HG03060 (cell line): ENCODE results near the gene ADRM1.

Experiments used
- ATAC-seq: cut with Tn5 transposase; IDR thresholded peaks from one replicate; pipeline ENCODE4 v1.9.1; 2021; ENCODE audit warnings: low read depth, moderate number of reproducible peaks; ENCODE audit not compliant: unreplicated experiment

Gene ADRM1

GRCh38 chr20:62277253-62277652 lies 25.5 kb upstream of the ADRM1 start:
- ATAC-seq, result no peak

GRCh38 chr20:62280303-62280702 lies 22.5 kb upstream of the ADRM1 start:
- ATAC-seq, result no peak

GRCh38 chr20:62281161-62281933 lies 21.4 kb upstream of the ADRM1 start:
- no peak for ATAC-seq

GRCh38 chr20:62282103-62282502 lies 20.7 kb upstream of the ADRM1 start:
- ATAC-seq, result no peak

DNA sequence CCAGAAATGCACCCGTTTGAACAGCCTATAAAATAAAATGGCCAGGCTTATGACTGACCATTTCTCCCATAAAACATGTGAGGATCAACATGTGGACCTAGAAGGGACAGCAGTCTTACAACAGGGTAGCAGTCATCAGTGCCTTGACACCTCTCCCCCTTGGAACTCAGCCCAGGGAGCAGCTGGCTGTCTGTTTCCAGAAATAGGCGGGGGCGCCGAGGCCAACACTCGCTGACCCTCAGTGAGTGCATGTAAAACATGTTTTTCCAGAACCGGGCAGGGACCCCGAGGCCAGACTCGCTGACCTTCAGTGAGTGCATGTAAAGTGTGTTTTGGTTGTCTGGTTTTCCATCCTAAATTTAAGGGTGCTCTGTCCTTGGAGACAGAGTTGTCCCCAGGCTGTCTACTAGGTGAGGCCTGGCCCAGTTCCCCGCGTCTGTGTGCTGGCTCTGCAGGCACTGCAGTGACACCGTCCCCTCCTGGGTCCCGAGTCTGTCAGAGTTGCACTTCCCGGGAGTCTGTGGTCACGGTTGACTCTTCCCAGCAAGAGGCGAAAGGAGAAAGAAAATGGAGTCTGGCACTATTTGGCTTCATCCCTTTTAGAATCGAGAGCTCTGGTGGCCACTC lies 19.8 kb upstream of the ADRM1 start:
- ATAC-seq, result no peak

DNA sequence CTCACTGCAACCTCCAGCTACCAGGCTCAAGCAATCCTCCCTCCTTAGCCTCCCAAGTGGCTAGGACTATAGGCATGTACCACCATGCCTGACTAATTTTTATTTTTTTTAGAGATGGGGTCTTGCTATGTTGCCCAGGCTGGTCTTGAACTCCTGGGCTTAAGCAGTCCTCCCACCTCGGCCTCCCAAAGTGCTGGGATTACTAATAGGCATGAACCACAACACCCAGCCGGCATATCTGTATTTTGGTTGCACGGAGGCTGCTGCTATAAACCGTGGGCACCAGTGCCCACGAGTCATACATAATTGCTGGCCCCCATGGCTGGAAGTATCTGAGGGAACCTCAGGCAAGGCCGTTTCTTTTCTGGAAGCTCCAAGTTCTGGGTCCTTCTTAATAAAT lies 18.3 kb upstream of the ADRM1 start:
- ATAC-seq, result no peak

GRCh38 chr20:62285151-62285550 lies 17.6 kb upstream of the ADRM1 start:
- no peak for ATAC-seq

DNA sequence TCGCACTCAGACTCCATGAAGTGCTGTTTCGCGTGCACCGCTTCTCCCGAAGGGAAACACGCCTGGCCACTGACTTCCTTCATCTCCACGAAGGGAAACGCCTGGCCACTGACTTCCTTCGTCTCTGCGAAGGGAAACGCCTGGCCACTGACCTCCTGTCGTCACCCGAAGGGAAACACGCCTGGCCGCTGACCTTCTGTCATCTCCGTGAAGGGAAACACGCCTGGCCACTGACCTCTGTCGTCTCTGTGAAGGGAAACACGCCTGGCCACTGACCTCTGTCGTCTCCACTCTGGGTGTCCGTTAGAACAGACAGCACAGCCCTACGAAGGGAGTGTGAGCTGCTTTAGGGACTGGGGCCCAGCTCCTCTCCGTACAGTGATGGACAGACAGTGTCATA lies 17.1 kb upstream of the ADRM1 start:
- ATAC-seq, result no peak

- no peak for ATAC-seq
These were observed 16.2 kb upstream of the ADRM1 start for GRCh38 chr20:62286493-62287064.

DNA sequence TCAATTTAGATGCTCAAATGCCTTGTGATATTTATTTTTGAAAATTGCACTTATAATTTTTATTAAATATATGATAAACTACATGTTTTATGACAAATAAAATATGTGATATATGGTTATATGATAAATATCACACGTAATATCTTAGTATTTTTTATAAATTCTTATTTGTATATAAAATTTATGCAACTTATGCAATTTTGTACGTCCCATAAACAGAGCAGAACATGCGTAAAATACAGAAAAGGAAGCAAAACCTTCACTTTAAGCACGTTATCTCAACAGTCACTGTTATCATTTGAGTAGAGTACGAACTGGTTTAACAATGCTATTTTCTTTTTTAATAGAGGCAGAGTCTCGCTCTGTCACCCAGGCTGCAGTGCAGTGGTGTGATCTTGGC lies 15.7 kb upstream of the ADRM1 start:
- no peak for ATAC-seq

DNA sequence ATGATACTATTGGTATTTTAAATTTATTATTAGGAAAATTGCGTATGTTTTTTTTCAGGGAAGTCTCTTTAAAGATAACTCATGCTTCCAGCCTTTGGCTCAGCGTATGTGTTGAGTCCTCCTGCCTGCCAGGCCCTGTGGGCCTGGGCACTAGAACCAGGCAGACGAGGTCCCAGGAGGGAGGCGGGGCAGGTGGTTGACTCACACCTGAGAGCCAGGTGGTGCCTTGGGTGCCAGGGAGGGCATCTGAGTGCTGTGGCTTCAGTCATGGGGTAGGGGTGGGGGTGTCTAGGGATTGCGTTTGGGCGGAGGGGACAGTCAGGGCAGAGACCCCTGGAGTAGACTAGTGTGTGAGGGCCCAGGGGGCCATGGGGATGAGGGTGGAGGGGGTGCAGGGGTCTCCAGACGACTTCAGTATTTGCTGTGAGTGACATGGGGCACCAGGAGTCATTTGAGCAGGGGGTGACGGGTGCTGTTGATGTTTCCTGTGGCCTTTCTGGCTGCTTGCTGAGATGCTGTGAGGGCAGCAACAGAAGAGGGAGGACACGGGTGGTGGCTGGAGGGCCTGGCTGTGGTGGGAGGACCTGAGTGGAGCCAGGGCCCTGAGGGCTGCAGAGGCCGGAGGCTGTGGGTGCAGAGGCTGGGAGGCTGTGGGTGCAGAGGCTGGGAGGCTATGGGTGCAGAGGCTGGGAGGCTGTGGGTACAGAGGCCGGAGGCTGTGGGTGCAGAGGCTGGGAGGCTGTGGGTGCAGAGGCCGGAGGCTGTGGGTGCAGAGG lies 14.8 kb upstream of the ADRM1 start:
- no peak for ATAC-seq

GRCh38 chr20:62288535-62289105 lies 14.2 kb upstream of the ADRM1 start:
- ATAC-seq, result no peak

DNA sequence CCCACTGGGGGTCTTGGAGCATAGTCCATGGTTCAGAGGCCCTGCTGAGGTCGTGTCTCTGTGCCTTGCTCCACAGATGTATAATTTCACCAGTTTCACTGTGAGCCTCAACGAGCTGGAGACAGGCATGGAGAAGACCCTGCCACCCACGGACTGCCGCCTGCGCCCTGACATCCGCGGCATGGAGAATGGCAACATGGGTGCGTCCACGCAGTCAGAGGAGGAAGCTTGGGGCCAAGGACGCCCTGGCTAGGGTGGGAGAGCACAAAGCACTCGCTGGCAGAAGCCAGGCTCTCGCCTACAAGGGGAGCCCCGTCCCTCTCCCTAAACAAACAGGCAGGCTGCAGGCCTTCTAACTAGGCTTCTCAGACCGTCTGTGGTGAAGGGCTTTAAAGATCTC lies 13.7 kb upstream of the ADRM1 start:
- ATAC-seq, result no peak

DNA sequence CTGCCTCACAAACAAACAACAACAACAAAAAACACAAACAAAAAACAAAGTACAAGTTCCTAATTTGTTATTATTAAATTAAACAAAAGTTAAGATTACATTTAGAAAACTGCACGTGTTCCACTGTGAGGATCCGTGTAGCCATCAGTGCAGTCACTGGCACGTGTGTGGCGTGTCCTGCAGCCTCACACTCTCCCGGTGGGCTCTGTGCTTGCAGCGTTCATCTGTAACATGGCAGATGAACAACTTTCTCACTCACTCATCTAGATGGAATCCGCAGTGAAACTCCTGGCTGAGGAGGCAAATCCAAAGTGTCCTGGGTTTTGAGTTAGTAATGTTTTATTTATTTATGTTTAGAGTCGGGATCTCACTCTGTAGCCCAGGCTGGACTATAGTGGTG lies 12.9 kb upstream of the ADRM1 start:
- no peak for ATAC-seq

DNA sequence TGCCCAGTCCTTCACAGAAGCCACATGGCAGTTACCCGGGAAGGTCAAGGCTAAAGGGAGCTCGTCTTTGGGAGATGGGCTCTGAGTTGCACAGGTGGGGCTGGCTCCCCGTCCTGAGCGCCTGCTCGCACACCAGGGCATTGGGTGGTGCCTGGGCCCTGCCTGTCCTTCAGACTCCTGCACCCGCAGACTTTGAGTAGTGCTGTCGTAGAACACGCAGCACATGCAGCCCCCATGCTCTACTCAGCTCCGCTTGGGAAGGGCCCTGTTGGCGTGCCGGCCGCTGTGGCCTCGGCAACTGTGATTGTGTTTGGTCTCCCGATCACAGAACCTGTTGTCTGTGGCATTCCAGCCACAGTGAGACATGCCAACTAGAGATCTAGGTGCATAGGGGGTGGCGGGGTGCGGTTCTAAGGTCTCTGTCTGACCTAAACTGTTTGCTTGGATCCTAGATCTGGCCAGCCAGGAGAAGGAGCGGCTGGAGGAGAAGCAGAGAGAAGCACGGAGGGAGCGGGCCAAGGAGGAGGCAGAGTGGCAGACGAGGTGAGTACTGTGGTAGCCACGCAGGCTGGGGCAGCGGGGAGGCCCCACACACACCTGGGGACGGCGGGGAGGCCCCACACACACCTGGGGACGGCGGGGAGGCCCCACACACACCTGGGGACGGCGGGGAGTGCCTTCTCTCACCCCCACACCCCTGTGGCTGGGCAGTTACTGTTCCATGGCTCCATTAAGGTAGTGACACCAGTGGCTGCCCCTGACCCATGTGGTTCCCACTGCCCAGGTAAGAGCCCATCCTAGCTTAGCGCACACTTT lies 11.3 kb upstream of the ADRM1 start:
- ATAC-seq, result no peak

DNA sequence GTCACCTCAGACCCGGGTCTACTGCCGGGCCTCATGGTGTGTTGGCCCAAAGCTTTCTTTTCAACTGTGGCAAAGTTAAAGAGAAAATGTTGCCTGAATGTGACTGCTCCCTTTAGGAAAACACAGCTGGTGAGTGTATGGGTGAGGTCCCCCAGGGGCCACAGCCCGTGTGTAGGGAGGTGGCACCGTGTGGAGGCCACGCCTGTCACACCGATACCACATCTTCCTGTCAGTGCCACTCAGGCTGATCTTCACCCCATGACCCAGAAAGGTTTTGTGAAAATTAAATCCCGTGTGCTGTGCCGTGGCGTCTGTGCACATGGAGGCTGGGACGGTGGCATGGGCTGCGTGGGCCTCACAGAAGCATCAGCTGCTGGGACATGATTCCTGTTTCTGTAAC lies 10.7 kb upstream of the ADRM1 start:
- no peak for ATAC-seq

DNA sequence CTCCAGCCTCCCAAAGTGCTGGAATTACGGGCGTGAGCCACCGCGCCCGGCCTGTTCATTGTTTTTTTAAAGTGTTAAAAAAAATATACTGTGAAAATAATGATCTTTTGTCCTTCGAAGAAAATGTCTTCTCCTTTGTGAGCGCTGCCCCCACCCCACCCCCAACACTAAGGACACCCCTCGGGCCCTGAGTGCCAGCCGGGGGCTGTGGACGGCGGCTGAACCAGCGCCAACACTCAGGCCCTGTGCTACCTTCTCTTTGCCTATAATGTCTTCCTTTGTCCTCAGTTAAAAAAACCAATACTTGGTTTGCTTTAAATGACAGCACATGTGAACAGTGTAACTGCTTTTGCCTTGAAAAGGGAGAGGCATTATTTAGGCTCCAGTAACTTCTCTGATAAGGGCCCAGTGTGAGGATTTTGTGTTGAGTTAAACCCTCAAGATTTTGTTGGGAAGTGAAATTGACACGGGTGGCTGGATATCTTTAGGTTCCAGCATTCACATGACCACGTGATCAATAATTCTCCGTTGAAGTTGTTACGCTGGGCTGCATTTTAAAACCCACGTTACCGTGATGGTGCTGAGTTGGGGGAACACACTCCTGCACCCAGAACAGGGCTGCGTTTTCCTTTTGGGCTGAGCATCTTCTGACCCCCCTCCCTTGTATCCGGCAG lies 9.5 kb upstream of the ADRM1 start:
- no peak for ATAC-seq

GRCh38 chr20:62293946-62294345 lies 8.9 kb upstream of the ADRM1 start:
- ATAC-seq, result no peak

DNA sequence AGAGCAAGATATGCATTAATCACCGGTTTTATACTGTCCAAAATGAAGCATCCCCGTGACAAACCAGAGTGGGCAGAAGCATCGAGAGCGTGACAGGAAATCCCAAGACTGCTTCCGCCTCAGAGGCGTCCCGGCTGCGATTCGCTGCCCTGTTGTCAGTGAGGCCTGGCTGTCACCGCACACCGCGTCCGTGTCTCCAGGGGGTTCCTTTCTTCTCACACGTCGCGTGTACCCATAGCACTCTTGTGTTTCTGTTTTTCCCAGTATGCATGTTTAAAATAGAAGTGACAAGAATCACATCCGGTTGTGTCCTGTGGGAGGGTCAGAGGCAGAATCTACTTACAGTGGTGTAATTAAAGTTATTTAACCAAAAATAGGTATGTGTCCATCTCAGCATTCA lies 8.3 kb upstream of the ADRM1 start:
- no peak for ATAC-seq
